Left ventricle myocardium superior (tissue), 1 donor: ENCODE data around the gene UBD. TPM values are rescaled to one million over a fixed set of nuclear protein-coding genes. Genes with fewer than 3 reads are reported as not detected.
A peak's percentile ranks its signal among the peaks of the same experiment; 100 is the strongest.

Experiments
- ATAC-seq: fragments of 200-7000 bp; cut with Tn5 transposase; one replicate; pipeline ENCODE4 v1.9.1; 2020; ENCODE audit warnings: mild to moderate bottlenecking, moderate library complexity
- DNase-seq: peaks from one replicate; pipeline ENCODE4 v3.0.0-alpha.2; 2020
- intact Hi-C: fragments of 100-400 bp; cut with micrococcal nuclease; formaldehyde crosslinking; loops from one replicate; pipeline ENCODE4 v1.11.0; 2022
- total RNA-seq: library from RNA; stranded (reverse); fragmentation: NEBNext Ultra II Directional; extraction: Animal tissue kit (Norgen Biotek cat#: 25700); gene quantifications from one replicate; pipeline ENCODE4 v1.2.1, GENCODE V29; 2021
- donor health status: DM: no; HTN: yes; CAD: no; lungs with severe emphysema.

UBD gene
- total RNA-seq, 1 donor from 2014 or later, result not detected

DNA sequence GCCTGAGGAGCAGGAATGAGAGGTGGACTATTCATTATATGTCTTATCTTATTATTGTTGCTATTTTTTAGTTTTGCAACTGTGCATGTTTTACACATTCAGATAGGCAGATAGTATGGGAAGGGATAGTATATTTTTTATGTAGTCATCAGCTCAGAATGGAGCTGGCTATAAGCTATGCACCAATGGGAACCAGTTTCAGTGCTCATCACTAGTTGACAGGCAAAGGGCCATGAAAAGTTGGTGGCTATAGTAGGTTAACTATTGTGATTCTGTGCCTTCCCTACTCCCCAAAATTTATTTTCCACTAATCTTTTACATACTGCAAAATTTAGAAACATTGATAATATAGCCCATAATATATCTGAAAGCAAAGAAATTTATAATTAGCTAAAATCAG lies 5.3 kb upstream of the UBD start:
- ATAC-seq (no peak), DNase-seq (no peak)
- intact Hi-C loops, result no loop called here

DNA sequence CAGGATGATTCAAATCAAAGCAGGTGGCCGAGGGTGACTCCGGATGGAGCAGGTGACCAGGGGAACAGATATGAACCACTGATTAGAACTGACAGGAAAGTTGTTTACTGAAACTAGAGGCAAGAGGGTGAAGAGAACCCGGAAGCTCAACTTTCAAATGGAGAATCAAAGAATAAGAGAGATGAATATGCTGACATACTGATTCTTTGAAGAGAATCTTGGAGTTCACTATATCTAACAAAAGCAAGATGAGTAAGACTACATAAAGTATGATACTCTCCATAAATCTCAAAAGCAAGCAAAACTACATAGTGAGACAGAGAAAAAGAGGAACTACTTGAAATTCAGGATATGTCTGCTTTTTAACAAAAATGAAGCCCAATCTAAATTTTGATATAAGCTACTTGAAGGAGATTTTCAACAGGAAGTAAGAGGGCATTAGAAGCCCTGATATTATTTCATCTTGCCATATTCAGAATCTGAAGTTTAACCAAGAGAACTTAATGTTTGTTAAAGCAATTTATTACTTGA lies 4.0 kb upstream of the UBD start:
- no peak for DNase-seq
- intact Hi-C loops, result no loop called here
- no peak for ATAC-seq

DNA sequence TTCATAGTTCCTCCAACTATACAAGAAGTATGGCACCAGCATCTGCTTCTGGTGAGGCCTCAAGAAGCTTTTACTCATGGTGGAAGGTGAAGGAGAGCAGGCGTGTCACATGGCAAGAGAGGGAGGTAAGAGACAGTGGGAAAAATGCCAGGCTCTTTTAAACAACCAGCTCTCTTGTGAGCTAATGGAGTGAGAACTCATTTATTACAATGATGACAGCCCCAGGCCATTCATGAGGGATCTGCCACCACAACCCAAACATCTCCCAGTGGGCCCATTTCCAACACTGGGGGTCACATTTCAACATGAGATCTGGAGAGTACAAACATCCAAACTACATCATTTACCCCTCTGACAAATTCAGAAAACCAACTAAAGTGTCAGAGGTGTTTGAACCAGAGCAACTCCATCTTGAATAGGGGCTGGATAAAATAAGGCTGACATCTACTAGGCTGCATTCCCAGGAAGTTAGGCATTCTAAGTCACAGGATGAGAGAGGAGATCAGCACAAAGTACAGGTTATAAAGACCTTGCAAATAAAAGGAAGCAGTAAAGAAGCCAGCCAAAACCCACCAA lies 2.2 kb upstream of the UBD start:
- ATAC-seq (no peak), DNase-seq (no peak)
- intact Hi-C loops, result no loop called here

DNA sequence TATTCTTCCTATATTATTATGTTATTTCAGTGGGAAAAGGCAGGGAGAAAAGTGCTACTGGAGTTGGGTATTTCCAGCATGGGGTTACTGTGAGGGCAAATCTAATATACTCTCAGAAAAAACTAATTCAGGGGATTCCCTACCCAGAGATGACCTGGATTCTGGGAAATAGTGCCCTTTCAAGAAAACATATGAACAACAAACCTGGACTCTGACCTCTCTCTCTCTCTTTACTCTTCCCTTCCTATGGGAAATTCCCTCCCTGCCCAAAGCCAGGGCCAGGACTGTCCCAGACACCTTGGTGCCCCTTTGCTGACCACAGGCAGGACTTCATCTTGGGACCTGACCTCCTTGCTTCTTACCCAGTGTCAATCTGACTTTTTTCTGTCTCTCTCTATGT lies 1.6 kb upstream of the UBD start:
- DNase-seq, result no peak
- intact Hi-C loops, result no loop called here
- ATAC-seq, result no peak

DNA sequence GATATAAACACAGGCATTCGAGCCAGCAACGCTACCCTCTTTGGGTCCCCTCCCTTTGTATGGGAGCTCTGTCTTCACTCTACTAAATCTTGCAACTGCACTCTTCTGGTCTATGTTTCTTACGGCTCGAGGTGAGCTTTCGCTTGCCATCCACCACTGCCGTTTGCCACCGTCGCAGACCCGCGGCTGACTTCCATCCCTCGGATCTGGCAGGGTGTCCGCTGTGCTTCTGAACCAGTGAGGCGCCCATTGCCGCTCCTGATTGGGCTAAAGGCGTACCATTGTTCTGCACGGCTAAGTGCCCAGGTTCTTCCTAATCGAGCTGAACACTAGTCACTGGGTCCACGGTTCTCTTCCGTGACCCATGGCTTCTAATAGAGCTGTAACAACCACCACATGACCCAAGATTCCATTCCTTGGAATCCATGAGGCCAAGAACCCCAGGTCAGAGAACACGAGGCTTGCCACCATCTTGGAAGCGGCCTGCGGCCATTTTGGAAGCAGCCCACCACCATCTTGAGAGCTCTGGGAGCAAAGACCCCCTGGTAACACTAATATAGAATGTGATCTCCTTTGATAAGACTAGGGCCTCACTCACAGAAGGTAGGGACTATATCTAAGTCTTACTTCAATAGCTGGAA lies 973 bp downstream of the UBD start:
- no peak for DNase-seq

DNA sequence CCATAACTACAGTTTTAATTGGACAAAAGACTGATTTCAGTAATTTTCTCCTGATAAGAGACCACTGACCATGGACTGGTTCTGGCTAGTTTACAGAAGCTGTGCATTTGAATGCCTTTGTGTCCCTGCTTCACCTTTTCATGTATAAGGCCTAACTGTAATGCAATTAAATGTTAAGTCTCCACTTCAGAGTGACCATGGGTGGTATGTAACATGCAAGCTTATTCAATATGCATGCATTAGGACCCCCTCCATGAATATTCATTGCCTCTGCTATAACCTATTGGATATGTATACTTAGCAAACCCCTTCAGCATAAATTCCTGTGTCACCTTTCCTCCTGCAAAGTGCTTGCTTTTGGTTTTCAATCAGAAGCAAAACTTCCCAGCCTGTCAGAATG lies 2.2 kb downstream of the UBD start:
- DNase-seq (no peak), ATAC-seq (no peak)
- intact Hi-C loops, result no loop called here

More for the DNA sequence above, 973 bp downstream of the UBD start:
- no peak for ATAC-seq
- intact Hi-C loops, result no loop called here

DNA sequence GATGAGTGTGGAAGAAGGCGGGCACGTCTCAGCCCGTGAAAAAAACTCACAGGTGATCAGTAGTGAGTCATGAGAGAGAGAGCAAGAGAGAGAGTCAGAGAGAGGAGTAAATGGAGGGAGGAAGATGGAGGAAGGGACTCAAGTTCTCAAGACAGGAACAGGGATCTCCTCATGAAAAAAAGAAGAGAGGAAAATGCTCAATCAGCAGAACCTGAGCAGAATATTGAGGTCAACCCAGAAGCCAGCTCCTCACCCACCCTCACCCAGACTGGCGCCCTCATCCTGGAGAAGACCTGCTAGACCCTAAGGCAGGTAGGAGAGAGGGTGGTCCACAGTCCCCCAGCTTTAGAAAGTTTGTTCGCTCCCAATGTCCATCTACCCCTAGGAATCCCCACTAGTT lies 4.8 kb downstream of the UBD start:
- intact Hi-C loops, result no loop called here
- ATAC-seq, result no peak
- DNase-seq, result no peak

DNA sequence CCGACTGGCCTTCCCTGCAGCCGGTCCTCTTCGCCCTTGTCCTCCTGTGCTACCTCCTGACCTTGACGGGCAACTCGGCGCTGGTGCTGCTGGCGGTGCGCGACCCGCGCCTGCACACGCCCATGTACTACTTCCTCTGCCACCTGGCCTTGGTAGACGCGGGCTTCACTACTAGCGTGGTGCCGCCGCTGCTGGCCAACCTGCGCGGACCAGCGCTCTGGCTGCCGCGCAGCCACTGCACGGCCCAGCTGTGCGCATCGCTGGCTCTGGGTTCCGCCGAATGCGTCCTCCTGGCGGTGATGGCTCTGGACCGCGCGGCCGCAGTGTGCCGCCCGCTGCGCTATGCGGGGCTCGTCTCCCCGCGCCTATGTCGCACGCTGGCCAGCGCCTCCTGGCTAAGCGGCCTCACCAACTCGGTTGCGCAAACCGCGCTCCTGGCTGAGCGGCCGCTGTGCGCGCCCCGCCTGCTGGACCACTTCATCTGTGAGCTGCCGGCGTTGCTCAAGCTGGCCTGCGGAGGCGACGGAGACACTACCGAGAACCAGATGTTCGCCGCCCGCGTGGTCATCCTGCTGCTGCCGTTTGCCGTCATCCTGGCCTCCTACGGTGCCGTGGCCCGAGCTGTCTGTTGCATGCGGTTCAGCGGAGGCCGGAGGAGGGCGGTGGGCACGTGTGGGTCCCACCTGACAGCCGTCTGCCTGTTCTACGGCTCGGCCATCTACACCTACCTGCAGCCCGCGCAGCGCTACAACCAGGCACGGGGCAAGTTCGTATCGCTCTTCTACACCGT lies 6.1 kb downstream of the UBD start:
- DNase-seq (peak; percentile 84), ATAC-seq (peak; percentile 94)
- intact Hi-C loops, result no loop called here

DNA sequence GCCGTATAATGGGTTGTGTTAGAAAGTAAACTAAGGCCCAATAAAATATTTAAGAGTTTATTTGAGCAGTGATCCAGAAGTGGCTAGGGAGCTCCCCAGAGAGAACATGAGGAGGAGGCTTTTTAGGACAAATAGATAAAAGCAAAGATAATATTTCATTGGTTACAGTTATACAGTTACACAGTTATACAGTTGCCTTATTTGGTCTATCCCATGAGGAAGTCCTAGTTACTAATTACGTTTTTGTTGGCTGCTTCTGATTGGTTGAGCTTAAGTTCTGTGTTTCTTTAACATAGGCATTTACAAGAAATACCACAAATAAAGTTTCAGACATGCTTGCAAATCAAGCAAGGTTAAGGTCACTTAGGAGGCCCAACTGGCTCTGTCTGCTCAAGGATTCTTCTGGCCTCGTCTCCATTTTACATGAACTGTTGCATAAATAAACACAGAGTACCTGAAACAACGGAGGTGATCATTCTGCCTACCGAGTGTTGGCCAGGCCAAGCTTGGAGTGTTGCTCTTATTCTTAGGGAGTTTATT lies 7.0 kb downstream of the UBD start:
- DNase-seq (no peak), ATAC-seq (peak; percentile 88)
- intact Hi-C loops, result no loop called here

DNA sequence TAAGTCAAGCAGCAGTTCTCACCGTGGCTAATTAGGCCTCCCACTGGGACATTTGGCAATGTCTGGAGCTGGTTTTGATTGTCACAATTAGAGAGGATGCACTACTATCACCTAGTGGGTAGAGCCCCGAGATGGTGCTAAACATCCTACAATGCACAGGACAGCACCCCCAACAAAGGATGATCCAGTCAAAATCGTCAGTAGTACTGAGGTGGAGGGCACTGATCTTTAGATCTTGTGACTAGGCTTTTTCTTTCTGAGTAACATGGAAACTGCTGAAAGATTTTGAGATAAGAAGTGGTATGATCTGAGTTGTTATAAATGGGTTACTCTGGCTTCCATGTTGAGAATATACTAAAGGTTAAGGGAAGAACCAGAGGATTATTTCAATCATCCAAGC lies 12.0 kb downstream of the UBD start:
- ATAC-seq, result no peak
- DNase-seq, result no peak
- intact Hi-C loops, result no loop called here

DNA sequence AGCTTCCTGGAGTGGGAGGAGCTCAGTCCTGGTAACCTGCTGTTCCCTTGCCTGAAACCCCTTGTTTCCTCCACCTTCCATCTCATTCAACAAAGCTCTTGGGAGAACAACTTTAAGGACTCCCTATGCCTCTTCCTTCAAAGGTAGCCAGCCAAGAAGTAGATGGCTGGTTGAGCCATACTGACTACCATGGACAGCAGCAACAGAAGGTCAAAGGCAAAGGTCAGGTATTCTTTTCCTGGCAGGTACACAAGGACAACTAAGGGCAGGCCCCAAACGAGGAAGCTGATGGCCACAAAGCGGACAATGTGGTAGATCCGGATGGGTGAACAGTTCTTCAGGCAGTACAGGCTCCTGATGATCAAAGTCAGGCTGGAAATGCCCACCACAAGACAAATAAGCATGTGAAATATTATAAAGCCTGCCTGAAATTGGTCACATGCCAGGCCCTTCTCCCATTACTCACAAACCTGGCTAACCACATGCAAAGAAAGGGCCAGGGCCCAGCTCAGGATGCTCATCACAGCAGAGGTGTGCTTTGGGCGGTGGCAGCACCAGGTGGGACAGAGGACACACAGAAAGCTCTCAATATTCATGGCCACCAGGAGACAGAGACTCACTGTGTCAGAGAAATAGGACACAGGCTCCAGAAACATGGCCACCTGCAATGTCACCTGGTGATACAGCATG lies 21.7 kb downstream of the UBD start:
- DNase-seq (no peak), ATAC-seq (no peak)
- intact Hi-C loops, result no loop called here

DNA sequence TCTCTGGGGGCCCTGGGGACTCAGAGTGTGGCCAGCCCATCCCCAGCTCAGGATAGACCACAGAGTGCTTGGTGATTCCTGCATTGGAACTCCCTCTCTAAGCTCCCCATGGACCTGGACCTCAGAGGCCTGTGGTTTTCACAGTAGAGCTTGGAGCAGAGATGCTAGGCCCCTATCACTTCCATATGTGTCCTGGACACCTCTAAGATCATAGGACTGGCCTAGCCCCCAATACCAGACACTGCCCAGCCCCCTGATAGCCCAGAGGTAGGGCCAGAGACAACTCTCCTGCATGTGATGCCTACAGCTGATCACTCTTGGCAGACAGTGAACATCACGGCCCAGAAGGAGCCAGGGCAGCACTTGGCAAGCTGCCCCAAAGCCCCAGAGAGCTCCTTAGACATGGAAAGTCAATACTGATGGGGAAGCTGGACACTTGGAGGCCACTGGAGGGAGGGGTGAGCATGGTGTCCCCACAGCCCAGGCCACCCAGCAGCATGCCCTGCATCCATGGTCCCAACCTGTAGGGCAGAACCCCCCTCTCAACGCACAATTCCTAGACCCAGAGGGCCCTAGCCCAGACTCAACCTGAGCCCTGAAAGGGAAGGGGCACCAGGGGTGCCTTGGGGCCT lies 27.1 kb downstream of the UBD start:
- no peak for ATAC-seq
- DNase-seq, result no peak
- intact Hi-C loops, result no loop called here

DNA sequence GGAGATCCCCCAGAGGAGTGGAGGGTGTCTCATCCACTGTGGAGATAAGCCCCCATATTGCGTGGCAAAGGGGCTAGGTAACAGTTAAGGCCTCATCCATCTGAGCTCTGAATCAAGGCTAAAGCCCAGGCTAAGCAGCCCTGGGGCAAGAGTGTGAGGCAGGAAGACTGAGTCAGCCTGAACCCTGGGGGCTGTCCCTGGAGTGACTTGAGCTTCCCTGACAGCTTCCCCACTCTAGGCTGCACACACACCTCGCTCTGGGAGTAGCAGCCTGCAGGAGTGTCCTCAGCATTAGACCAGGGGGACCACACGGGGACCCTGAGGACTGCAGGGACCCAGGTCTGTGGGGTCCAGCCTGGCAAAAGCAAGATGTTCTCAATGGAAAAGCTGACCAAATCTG lies 27.9 kb downstream of the UBD start:
- intact Hi-C loops, result no loop called here
- DNase-seq, result no peak
- no peak for ATAC-seq

DNA sequence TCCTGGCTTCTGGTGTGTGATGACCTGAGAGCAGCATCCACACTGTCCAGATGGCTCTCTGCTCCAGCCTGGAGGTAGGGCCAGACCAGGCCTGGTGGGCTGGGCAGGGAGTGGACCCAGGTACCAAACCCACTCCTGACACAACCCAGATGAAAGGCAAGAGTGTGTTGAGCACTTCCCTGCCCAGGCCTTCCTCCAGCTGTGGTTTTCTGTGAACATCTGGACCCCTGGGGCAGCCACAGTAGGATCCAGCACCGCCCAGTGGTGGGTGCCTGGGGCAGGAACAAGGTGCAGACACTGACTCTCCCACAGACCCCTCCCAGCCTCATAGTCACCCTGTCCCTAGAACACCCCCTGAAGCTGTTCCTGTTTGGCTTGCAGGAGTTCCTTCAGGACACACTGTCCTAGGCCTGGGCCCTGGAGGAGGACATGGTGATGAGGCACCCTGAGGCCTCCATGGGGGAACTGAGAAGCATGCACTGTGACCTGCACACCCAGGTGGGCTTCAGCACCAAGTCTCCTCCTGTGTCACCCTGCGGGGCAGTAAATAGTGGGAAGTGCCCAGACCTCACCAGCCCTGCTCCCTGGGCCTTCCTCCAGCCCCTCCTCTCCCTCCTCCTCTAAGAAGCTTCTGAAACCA lies 28.7 kb downstream of the UBD start:
- ATAC-seq (no peak), DNase-seq (no peak)
- intact Hi-C loops, result no loop called here

DNA sequence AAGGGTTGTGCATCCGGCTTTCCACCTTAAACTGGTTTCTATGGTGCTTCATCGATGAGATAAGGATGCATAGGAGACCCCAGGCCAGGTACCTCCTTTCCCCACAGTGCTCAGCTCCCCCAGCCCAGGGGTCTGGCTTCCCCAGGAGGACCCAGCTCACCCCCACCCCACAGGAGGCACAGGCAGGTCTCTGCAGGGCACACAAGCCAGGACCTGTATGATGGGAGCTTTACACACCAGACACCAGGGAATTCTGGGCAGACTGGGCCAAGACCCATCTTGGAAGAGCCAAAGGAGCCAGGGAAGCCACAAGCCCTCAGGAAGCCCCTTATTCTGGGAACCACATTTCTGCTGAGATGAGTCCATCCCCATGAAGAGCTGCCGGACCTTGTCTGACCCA lies 29.6 kb downstream of the UBD start:
- DNase-seq, result no peak
- ATAC-seq, result no peak
- intact Hi-C loops, result no loop called here

DNA sequence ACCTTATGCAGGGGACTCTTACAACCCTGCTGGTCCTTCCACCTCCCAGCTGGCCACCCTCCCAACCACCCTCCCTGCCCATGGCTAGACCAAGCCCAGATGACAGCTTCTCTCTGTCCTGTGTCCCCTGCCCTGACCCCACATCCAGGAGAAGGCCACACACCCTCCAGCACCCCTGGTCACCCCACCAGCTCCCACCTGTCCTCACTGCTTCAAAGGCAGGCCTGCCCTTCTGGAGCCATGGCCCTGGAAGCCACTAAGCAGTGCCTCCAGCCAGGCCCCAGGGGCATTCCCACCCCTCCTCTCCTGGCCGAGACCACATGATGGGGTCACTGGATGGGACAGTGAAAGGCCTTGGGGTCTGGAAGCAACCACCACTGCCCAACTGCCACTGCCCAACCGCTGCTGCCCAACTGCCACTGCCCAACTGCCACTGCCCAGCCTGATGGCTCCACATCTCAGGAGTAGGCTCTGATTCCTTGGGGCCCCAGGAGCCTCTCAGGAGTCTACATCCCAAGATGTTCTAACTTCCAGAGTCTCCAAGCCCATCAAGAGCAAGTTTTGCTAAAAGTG lies 30.5 kb downstream of the UBD start:
- DNase-seq (no peak), ATAC-seq (no peak)
- intact Hi-C loops, result no loop called here

DNA sequence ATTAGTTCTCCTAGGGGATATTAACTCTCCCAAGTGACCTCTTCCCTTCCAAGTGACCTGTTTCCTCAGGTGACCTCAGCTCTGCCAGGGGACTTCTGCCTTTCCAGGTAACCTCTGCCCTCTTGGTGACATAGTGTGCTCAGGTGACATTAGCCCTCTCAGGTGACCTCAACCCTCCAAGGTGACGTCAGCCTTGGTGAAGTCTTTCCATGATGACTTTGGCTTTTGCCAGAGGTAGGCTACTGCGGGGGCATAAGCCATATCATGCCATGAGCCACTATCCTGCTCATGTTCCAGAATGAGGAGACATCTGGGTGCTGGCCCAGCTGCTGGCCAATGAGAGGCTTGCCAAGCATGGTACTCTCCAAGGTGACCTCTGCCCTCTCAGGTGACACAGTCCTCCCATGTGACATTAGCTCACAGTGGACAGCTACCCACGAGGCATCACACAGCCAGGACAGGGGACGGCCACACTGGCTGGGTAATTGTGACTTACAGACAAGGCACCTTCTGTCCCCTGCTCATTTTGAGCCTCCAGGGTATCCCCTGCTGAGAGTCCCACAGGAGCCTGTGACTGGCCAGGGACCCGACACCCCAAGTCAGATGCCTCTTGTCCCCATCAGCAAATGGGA lies 31.1 kb downstream of the UBD start:
- DNase-seq (no peak), ATAC-seq (no peak)
- intact Hi-C loops, result no loop called here

DNA sequence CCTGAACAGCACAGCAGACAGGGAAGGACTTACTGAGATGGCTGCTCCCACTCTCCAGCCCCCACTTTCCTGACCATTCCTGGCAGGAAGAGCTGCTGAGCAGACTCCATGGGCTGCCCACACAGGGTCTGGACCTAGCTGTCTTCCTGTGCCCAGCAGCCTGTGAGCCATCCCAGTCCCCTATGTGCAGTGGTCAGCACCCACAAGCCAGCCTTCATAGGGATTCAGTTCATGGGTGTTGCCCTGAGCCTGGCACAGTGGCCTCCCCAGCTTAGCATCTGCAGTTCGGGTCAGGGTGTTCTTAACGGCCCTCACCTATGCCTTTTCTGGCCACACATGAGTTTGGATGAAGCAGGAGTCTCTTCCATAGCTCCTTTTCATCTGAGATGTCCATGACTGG lies 32.0 kb downstream of the UBD start:
- intact Hi-C loops, result no loop called here
- ATAC-seq (no peak), DNase-seq (no peak)
